HCT116 (cell line): Measurements from ENCODE around the gene PLD1. TPM values are rescaled to one million over a fixed set of nuclear protein-coding genes. Genes with fewer than 3 reads are reported as not detected.

Source experiments
- ATAC-seq: fragments of 200-7000 bp; cut with Tn5 transposase; 2 replicates; pipeline ENCODE4 v1.9.1; 2020; ENCODE audit warnings: mild to moderate bottlenecking, moderate library complexity
- BruUV-seq: library from RNA; stranded (reverse); fragments of 400-500 nt; replicated peaks from 2 replicates; lab custom pipeline; 2021; lab: Mats Ljungman, UMichigan
- CTCF ChIA-PET: fragments of 300-600 bp; sonication (Branson Sonifier 250); formaldehyde crosslinking; loops from one replicate; lab custom pipeline; 2021; ENCODE audit warnings: antibody characterized with exemption; lab: Charles Lee
- POLR2A ChIA-PET: fragments of 300-600, 350-600 bp; sonication (Branson Sonifier 250); formaldehyde crosslinking; loops from one replicate; lab custom pipeline; 2021; ENCODE audit warnings: antibody characterized with exemption; lab: Charles Lee
- RAD21 ChIA-PET, 2 experiments: fragments of 300-600 bp; sonication (Branson Sonifier 250); formaldehyde crosslinking; loops; one replicate each; lab custom pipeline; 2023; ENCODE audit warnings: low total read pairs in 2 of 2; ENCODE audit not compliant: uncharacterized antibody in 2 of 2, unreplicated experiment in 2 of 2, low non-redundant PET in 1 of 2; lab: Charles Lee
- DNase-seq: peaks from one replicate; pipeline ENCODE4 v3.0.0-alpha.2; 2010; ENCODE audit warnings: low read depth, low spot score
- H2AFZ ChIP-seq: fragments of 200-600 bp; shearing (Covaris generic), sonication (generic); 2 replicates; pipeline ENCODE4 v1.6.1; 2017; ENCODE audit warnings: low read depth, mixed run types, mixed read lengths, antibody characterized with exemption, low read length; ENCODE audit not compliant: poor library complexity, severe bottlenecking
- H3K27ac ChIP-seq: 2 replicates; pipeline ENCODE4 v1.5.1; 2012; ENCODE audit warnings: low read depth, low read length
- H3K27me3 ChIP-seq: fragments of 200-600 bp; sonication (generic); 2 replicates; pipeline ENCODE4 v1.6.1; 2016; ENCODE audit warnings: mixed run types, low read length, mixed read lengths; ENCODE audit not compliant: insufficient read depth
- H3K36me3 ChIP-seq, 2 experiments: fragments of 200-500 bp in 1 of 2; fragments of 200-600 bp in 1 of 2; sonication (Bioruptor generic) in 1 of 2; sonication (generic) in 1 of 2; 2 replicates each; pipeline versions ENCODE4 v1.5.1 to v1.6.1; 2014 to 2016; ENCODE audit warnings: low read length in 2 of 2, inconsistent platforms in 1 of 2, mixed read lengths in 1 of 2, mixed run types in 1 of 2; ENCODE audit not compliant: insufficient read depth in 2 of 2, control insufficient read depth in 1 of 2
- H3K4me1 ChIP-seq, 2 experiments: fragments of 200-600 bp in 1 of 2; sonication (generic) in 1 of 2; 2 replicates each; pipeline versions ENCODE4 v1.5.1 to v1.6.1; 2012 to 2017; ENCODE audit warnings: low read length in 2 of 2, inconsistent platforms in 1 of 2, mild to moderate bottlenecking in 1 of 2, mixed read lengths in 1 of 2, mixed run types in 1 of 2, moderate library complexity in 1 of 2; ENCODE audit not compliant: insufficient read depth in 2 of 2, control insufficient read depth in 1 of 2
- H3K4me2 ChIP-seq: fragments of 200-600 bp; sonication (generic); 2 replicates; pipeline ENCODE4 v1.6.1; 2017; ENCODE audit warnings: mixed run types, low read length, mixed read lengths
- H3K4me3 ChIP-seq, 2 experiments: fragments of 200-600 bp in 1 of 2; sonication (generic) in 1 of 2; replicated peaks in 1 of 2; 2 replicates each; pipeline ENCODE4 v1.5.1; 2011 to 2016; ENCODE audit warnings: low read length in 2 of 2, control low read depth in 1 of 2, low read depth in 1 of 2, mild to moderate bottlenecking in 1 of 2, mixed read lengths in 1 of 2, mixed run types in 1 of 2
- H3K79me2 ChIP-seq: fragments of 200-600 bp; sonication (generic); 2 replicates; pipeline ENCODE4 v1.6.1; 2017; ENCODE audit warnings: mild to moderate bottlenecking, mixed run types, low read length, moderate library complexity, mixed read lengths; ENCODE audit not compliant: insufficient read depth
- H3K9ac ChIP-seq: fragments of 200-600 bp; sonication (generic); 2 replicates; pipeline ENCODE4 v1.6.1; 2016; ENCODE audit warnings: low read length, mixed read lengths
- H3K9me2 ChIP-seq: fragments of 200-600 bp; sonication (generic), shearing (Covaris generic); 2 replicates; pipeline ENCODE4 v1.6.1; 2017; ENCODE audit warnings: mixed run types, mild to moderate bottlenecking, moderate library complexity; ENCODE audit not compliant: insufficient read depth
- H3K9me3 ChIP-seq, 2 experiments: fragments of 200-500 bp in 1 of 2; fragments of 200-600 bp in 1 of 2; sonication (Bioruptor generic) in 1 of 2; sonication (generic) in 1 of 2; 2 replicates each; pipeline ENCODE4 v1.6.1; 2014 to 2017; ENCODE audit warnings: low read length in 2 of 2, mixed read lengths in 2 of 2, inconsistent platforms in 1 of 2, low read depth in 1 of 2, mild to moderate bottlenecking in 1 of 2, mixed run types in 1 of 2, moderate library complexity in 1 of 2; ENCODE audit not compliant: control insufficient read depth in 1 of 2, insufficient read depth in 1 of 2
- H4K20me1 ChIP-seq: fragments of 200-600 bp; sonication (generic), shearing (Covaris generic); 2 replicates; pipeline ENCODE4 v1.6.1; 2017; ENCODE audit warnings: mixed run types, mild to moderate bottlenecking, moderate library complexity; ENCODE audit not compliant: insufficient read depth
- CBX3 ChIP-seq: IDR thresholded peaks from 2 replicates; pipeline ENCODE4 v1.6.1; 2012; ENCODE audit warnings: low read depth
- CEBPB ChIP-seq: IDR thresholded peaks from 2 replicates; pipeline ENCODE4 v1.6.1; 2012; ENCODE audit warnings: low read depth
- CTCF ChIP-seq, 3 experiments: fragments of 200-600 bp in 1 of 3; sonication (generic) in 1 of 3; IDR thresholded peaks in 2 of 3; conservative IDR thresholded peaks in 1 of 3; 2 replicates each; pipeline ENCODE4 v1.5.1; 2012 to 2017; ENCODE audit warnings: low read depth in 2 of 3, low read length in 2 of 3, antibody characterized with exemption in 1 of 3, borderline replicate concordance in 1 of 3, control low read depth in 1 of 3, mild to moderate bottlenecking in 1 of 3, mixed read lengths in 1 of 3, mixed run types in 1 of 3, moderate library complexity in 1 of 3; ENCODE audit not compliant: insufficient read depth in 1 of 3
- EGR1 ChIP-seq: IDR thresholded peaks from 2 replicates; pipeline ENCODE4 v1.6.1; 2012; ENCODE audit warnings: low read depth
- ELF1 ChIP-seq: IDR thresholded peaks from 2 replicates; pipeline ENCODE4 v1.6.1; 2012; ENCODE audit warnings: low read depth, borderline replicate concordance
- EZH2 ChIP-seq: fragments of 200-600 bp; sonication (generic); IDR thresholded peaks from 2 replicates; pipeline ENCODE4 v1.6.1; 2017; ENCODE audit warnings: antibody characterized with exemption, mixed run types
- FOSL1 ChIP-seq: IDR thresholded peaks from 2 replicates; pipeline ENCODE4 v1.6.1; 2012; ENCODE audit warnings: low read depth
- RAD21 ChIP-seq: IDR thresholded peaks from 2 replicates; pipeline ENCODE4 v1.6.1; 2012; ENCODE audit warnings: low read depth, mild to moderate bottlenecking
- SIN3A ChIP-seq: IDR thresholded peaks from 2 replicates; pipeline ENCODE4 v1.6.1; 2012; ENCODE audit warnings: low read depth
- SP1 ChIP-seq: IDR thresholded peaks from 2 replicates; pipeline ENCODE4 v1.6.1; 2012; ENCODE audit warnings: low read depth
- SRF ChIP-seq: IDR thresholded peaks from 2 replicates; pipeline ENCODE4 v1.6.1; 2012; ENCODE audit warnings: low read depth
- TCF7L2 ChIP-seq: IDR thresholded peaks from 2 replicates; pipeline ENCODE4 v1.7.0; 2011; ENCODE audit warnings: borderline replicate concordance, inconsistent platforms; ENCODE audit not compliant: insufficient read depth, insufficient read length; ENCODE audit errors: extremely low read depth
- YY1 ChIP-seq: IDR thresholded peaks from 2 replicates; pipeline ENCODE4 v1.6.1; 2011; ENCODE audit warnings: low read length, low read depth, moderate library complexity, mild to moderate bottlenecking; ENCODE audit not compliant: insufficient replicate concordance; ENCODE audit errors: extremely low read depth
- ZFX ChIP-seq: fragments of 450-650 bp; IDR thresholded peaks from 2 replicates; pipeline ENCODE4 v1.6.1; 2017
- intact Hi-C: fragments of 100-400 bp; cut with micrococcal nuclease; formaldehyde crosslinking; loops from 2 replicates; pipeline ENCODE4 v1.10.0; 2022
- total RNA-seq: library from RNA; stranded (reverse); gene quantifications from one replicate; pipeline ENCODE4 v1.2.1, GENCODE V29; 2021; ENCODE audit not compliant: unreplicated experiment
- TF ChIP-seq, protein P1 (sequence below): IDR thresholded peaks from 2 replicates; pipeline ENCODE4 v1.6.1; 2012; ENCODE audit warnings: low read depth

PLD1 gene
- total RNA-seq, 1 experiment from 2014 or later, result 8.4 TPM

DNA sequence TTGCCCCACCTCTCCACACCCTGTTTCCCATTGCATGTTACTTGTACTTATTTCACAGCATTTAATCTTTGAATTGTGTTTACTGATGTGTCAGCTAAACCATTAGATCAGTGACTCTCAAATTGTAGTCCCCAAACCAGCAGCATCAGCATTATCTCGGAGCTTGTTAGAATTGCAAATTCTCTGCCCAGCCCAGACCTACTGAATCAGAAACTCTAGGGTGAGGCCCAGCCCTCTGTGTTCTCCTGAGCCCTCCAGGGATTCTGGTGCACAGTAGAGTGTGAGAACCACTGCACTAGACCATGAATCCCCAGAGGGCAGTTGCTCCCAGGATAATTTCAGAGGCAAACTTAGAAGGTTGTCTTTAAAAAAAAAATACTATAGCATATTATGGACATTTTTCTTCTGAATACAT lies 13.0 kb downstream of the PLD1 start:
- Histone ChIP-seq H3K9ac (no peak overlapping the region), H3K79me2 (no peaks in the 10 kb centered on the region), H3K36me3 (no peaks in the 10 kb centered on the region), H3K9me2 (no peaks in the 10 kb centered on the region), H3K4me3 (no peak overlapping the region), H4K20me1 (no peaks in the 10 kb centered on the region), H3K9me3 (no peaks in the 10 kb centered on the region), H3K27ac (no peak overlapping the region), H3K4me2 (no peak overlapping the region), H3K27me3 (no peaks in the 10 kb centered on the region), H2AFZ (no peak overlapping the region), H3K4me1 (peaks cover 10 to 32% of the 10 kb centered on the region in 2 experiments; a peak in 3 of 4 replicates)
- intact Hi-C loops, result no loop called here
- ATAC-seq (no peak), DNase-seq (no peak)
- BruUV-seq, result no TSS peak
- TF ChIP-seq SRF (no peak), FOSL1 (no peak), ZFX (no peak), CBX3 (no peak), EGR1 (no peak), SP1 (no peak), YY1 (no peak), CEBPB (no peak), TCF7L2 (no peak), EZH2 (no peak)
- RAD21 ChIA-PET, result no interaction called here
- CTCF ChIA-PET, result no interaction called here
- POLR2A ChIA-PET, result no interaction called here

DNA sequence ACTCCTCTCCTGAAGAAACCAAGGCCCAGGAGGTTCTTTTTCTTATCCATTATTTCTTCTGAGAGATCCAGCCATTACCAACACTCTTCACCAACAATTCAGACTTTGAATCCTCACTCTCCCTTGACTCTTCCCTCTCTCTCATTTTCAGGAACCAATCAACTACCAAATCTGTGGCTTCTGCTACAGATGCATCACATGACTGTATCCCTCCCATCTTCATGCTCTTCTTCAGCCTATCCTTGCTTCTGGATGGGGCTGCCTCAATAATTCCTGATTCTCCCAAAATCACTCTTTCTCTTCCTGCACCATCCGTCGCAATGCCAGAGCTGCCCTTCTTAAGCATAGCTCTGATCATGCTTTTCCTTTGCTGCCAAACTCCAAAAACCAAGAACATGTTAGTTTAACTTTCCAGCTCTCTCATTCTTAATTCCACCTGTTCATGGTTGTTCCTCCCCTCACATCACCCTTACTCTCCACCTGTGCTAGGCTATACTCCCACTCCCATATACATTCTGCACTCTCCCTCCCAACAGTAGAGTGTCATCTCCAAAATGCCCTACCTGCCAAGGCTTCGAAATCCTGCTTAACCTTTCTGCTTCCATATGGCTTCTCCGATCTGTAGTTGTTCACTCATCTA lies 13.5 kb downstream of the PLD1 start:
- peaks cover 7 to 32% of the 10 kb centered on the region in 2 experiments; a peak in 3 of 4 replicates for H3K4me1 ChIP-seq
- no peaks in the 10 kb centered on the region for H3K9me3 ChIP-seq
- H4K20me1 ChIP-seq, result no peaks in the 10 kb centered on the region
- H3K9me2 ChIP-seq, result no peaks in the 10 kb centered on the region
- no TSS peak for BruUV-seq
- no peak overlapping the region for H3K27ac ChIP-seq
- no peak overlapping the region for H3K9ac ChIP-seq
- DNase-seq (no peak), ATAC-seq (no peak)
- no peak for TF ChIP-seq ELF1
- TF ChIP-seq, protein P1, sequence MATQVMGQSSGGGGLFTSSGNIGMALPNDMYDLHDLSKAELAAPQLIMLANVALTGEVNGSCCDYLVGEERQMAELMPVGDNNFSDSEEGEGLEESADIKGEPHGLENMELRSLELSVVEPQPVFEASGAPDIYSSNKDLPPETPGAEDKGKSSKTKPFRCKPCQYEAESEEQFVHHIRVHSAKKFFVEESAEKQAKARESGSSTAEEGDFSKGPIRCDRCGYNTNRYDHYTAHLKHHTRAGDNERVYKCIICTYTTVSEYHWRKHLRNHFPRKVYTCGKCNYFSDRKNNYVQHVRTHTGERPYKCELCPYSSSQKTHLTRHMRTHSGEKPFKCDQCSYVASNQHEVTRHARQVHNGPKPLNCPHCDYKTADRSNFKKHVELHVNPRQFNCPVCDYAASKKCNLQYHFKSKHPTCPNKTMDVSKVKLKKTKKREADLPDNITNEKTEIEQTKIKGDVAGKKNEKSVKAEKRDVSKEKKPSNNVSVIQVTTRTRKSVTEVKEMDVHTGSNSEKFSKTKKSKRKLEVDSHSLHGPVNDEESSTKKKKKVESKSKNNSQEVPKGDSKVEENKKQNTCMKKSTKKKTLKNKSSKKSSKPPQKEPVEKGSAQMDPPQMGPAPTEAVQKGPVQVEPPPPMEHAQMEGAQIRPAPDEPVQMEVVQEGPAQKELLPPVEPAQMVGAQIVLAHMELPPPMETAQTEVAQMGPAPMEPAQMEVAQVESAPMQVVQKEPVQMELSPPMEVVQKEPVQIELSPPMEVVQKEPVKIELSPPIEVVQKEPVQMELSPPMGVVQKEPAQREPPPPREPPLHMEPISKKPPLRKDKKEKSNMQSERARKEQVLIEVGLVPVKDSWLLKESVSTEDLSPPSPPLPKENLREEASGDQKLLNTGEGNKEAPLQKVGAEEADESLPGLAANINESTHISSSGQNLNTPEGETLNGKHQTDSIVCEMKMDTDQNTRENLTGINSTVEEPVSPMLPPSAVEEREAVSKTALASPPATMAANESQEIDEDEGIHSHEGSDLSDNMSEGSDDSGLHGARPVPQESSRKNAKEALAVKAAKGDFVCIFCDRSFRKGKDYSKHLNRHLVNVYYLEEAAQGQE, result no peak
- no peak for TF ChIP-seq RAD21
- TF ChIP-seq CTCF (IDR thresholded peaks at IDR 0.05 in 2 of 3, conservative IDR thresholded peaks at IDR 0.05 in 1 of 3; ENCODE audit: borderline replicate concordance in 1 of 3, insufficient read depth in 1 of 3, low read depth in 2 of 3, low read length in 2 of 3), result no peak
- TF ChIP-seq ZFX, result no peak
- no peak for TF ChIP-seq SIN3A
- POLR2A ChIA-PET, result no interaction called here
- H2AFZ ChIP-seq, result no peak overlapping the region
- RAD21 ChIA-PET, result no interaction called here
- intact Hi-C loops, result no loop called here
- no peak overlapping the region for H3K4me3 ChIP-seq
- H3K79me2 ChIP-seq, result no peaks in the 10 kb centered on the region
- CTCF ChIA-PET, result no interaction called here
- H3K27me3 ChIP-seq, result no peaks in the 10 kb centered on the region
- no peak overlapping the region for H3K4me2 ChIP-seq
- H3K36me3 ChIP-seq, result no peaks in the 10 kb centered on the region
